ENCODE data around the gene SPAG5. TPM values are rescaled to one million over a fixed set of nuclear protein-coding genes. Genes with fewer than 3 reads are reported as not detected.

The SPAG5 gene
- total RNA-seq, 4 donors from 2014 or later, result 8.9 to 21.5 (median 13.6) TPM

DNA sequence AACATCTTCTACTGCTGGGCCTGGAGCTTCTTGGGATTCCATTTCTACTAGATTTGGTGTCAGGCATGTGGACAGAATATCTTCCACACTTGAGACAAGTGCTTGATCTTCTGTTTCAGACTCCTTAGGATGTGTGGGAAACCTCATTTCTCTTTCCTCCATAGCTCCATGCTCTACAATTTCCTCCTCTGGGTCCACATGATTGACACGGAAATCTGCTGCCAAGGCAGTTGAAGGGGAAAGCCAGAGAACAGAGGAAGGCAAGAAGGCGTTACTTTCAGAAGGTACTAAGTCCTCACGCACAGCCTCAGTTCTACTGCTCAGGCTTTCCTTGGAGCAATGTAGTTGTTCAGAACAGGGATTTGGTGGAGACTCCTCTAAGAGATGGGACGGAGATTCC is 6.6 kb downstream of the SPAG5 start:
- Histone ChIP-seq H3K27me3 (no peaks in the 10 kb centered on the region), H3K4me3 (no peak overlapping the region), H3K27ac (no peak overlapping the region), H3K4me1 (no peaks in the 10 kb centered on the region), H3K9me3 (no peaks in the 10 kb centered on the region), H3K36me3 (no peaks in the 10 kb centered on the region)
- no peak for DNase-seq
- TF ChIP-seq POLR2AphosphoS5 (IDR thresholded peaks at IDR 0.05) (no peak), POLR2A (IDR thresholded peaks at IDR 0.05) (no peak), EP300 (IDR thresholded peaks at IDR 0.05; ENCODE audit: low read depth) (no peak)
- TF ChIP-seq, protein P1, sequence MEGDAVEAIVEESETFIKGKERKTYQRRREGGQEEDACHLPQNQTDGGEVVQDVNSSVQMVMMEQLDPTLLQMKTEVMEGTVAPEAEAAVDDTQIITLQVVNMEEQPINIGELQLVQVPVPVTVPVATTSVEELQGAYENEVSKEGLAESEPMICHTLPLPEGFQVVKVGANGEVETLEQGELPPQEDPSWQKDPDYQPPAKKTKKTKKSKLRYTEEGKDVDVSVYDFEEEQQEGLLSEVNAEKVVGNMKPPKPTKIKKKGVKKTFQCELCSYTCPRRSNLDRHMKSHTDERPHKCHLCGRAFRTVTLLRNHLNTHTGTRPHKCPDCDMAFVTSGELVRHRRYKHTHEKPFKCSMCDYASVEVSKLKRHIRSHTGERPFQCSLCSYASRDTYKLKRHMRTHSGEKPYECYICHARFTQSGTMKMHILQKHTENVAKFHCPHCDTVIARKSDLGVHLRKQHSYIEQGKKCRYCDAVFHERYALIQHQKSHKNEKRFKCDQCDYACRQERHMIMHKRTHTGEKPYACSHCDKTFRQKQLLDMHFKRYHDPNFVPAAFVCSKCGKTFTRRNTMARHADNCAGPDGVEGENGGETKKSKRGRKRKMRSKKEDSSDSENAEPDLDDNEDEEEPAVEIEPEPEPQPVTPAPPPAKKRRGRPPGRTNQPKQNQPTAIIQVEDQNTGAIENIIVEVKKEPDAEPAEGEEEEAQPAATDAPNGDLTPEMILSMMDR (IDR thresholded peaks at IDR 0.05), result no peak
- intact Hi-C loops (cut with DNase I; ENCODE audit: low total_unique reads) (no loop called here), in situ Hi-C loops (cut with MboI; ENCODE audit: low pct_ligation_motif_present in 1 of 4, low pct_unique_long_range_greater_than_20kb in 1 of 4, low sequenced_read_pairs in 3 of 4) (no loop called here)
- 94% methylated on average over 4 of the region's 4 CpGs; no CpG with 5 or more reads in 1 of the 2 donors for WGBS, 2 donors (ENCODE audit: low coverage in 1 of 2)

DNA sequence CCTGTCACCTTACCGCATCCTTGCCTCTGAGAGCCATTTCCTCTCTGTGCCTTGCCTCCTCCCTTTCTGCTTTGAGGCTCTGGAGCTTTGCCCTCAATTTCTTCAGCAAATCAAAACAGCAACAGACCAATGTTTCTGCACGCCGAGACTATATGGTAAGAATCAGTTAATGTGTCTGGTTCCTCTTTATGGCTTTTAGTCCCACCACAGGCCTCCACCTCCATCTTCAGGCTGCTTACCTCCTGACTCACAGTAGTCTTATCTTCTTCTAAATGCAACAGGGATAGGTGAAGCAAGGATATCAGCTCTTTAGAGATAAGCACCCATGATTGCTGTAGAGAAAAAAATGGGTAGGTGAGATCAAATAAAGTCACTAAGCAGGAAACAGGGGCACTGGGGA is 13.0 kb downstream of the SPAG5 start:
- 89 to 97% methylated on average over 3 of the region's 3 CpGs for WGBS, 2 donors (ENCODE audit: low coverage in 1 of 2)
- TF ChIP-seq, protein P1 (IDR thresholded peaks at IDR 0.05), result no peak
- TF ChIP-seq POLR2AphosphoS5 (IDR thresholded peaks at IDR 0.05), result no peak
- TF ChIP-seq POLR2A (IDR thresholded peaks at IDR 0.05), result no peak
- no peak for TF ChIP-seq EP300 (IDR thresholded peaks at IDR 0.05; ENCODE audit: low read depth)
- Histone ChIP-seq H3K9me3 (no peaks in the 10 kb centered on the region), H3K4me1 (no peaks in the 10 kb centered on the region), H3K4me3 (no peak overlapping the region), H3K27ac (no peak overlapping the region), H3K27me3 (no peaks in the 10 kb centered on the region), H3K36me3 (peaks cover 0 to 3% (median 0%) of the 10 kb centered on the region in 4 donors)
- DNase-seq, result no peak
- in situ Hi-C loops (cut with MboI; ENCODE audit: low pct_ligation_motif_present in 1 of 4, low pct_unique_long_range_greater_than_20kb in 1 of 4, low sequenced_read_pairs in 3 of 4) (no loop called here), intact Hi-C loops (cut with DNase I; ENCODE audit: low total_unique reads) (no loop called here)

DNA sequence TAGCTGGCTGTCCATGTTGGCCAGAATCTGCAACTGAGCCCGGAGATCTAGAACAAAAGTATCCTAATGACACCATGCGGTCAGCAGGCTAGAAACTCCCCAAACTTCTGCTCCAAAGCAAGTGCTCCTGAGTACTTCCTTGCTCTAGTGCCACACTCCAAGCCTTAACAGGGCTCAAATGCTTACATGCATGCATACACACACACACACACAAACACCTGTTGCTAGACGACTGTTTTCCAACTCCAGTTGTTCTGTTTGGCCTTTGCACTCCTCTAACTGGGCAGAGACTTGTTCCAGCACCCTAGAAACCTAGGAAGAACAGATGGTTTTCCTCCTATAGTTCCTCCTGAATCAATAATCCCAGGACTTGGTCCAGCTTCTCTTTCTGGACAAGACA is 14.4 kb downstream of the SPAG5 start:
- H3K4me1 ChIP-seq, result no peaks in the 10 kb centered on the region
- no peak overlapping the region for H3K4me3 ChIP-seq
- in situ Hi-C loops (cut with MboI; ENCODE audit: low pct_ligation_motif_present in 1 of 4, low pct_unique_long_range_greater_than_20kb in 1 of 4, low sequenced_read_pairs in 3 of 4), result no loop called here
- H3K9me3 ChIP-seq, result no peaks in the 10 kb centered on the region
- no peak overlapping the region for H3K27ac ChIP-seq
- 50 to 91% methylated on average over 1 to 3 of the region's 3 CpGs for WGBS, 2 donors (ENCODE audit: low coverage in 1 of 2)
- no peak for DNase-seq
- TF ChIP-seq, protein P1 (IDR thresholded peaks at IDR 0.05), result no peak
- TF ChIP-seq POLR2AphosphoS5 (IDR thresholded peaks at IDR 0.05) (no peak), EP300 (IDR thresholded peaks at IDR 0.05; ENCODE audit: low read depth) (no peak), POLR2A (IDR thresholded peaks at IDR 0.05) (no peak)
- peaks cover 0 to 3% (median 0%) of the 10 kb centered on the region in 4 donors for H3K36me3 ChIP-seq
- intact Hi-C loops (cut with DNase I; ENCODE audit: low total_unique reads), result no loop called here
- no peaks in the 10 kb centered on the region for H3K27me3 ChIP-seq

DNA sequence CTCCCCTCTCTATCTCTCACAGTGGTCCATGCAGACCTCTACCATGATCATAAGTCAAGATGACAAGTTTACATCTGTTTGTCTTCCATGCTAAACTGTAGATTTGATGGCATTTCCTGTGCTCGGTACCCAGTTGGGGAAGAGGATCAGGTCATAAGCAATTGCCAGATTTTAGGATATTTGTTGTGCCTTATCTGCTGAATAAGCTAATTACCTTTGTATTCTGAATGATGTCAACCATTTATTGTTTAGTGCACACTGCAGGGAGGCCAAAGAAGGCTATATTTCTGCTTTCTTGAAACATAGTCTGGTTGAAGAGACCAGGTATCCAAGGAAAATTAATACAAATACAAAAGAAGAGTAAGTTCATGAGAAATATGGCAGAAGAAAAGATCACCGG is 16.3 kb downstream of the SPAG5 start:
- Histone ChIP-seq H3K27ac (no peak overlapping the region), H3K4me3 (no peak overlapping the region), H3K27me3 (no peaks in the 10 kb centered on the region), H3K9me3 (no peaks in the 10 kb centered on the region), H3K36me3 (peaks cover 0 to 3% (median 0%) of the 10 kb centered on the region in 4 donors), H3K4me1 (peaks cover 0 to under 1% (median 0%) of the 10 kb centered on the region in 4 donors)
- TF ChIP-seq POLR2AphosphoS5 (IDR thresholded peaks at IDR 0.05) (no peak), POLR2A (IDR thresholded peaks at IDR 0.05) (no peak), EP300 (IDR thresholded peaks at IDR 0.05; ENCODE audit: low read depth) (no peak)
- TF ChIP-seq, protein P1 (IDR thresholded peaks at IDR 0.05), result no peak
- in situ Hi-C loops (cut with MboI; ENCODE audit: low pct_ligation_motif_present in 1 of 4, low pct_unique_long_range_greater_than_20kb in 1 of 4, low sequenced_read_pairs in 3 of 4) (no loop called here), intact Hi-C loops (cut with DNase I; ENCODE audit: low total_unique reads) (no loop called here)
- 93 to 100% methylated on average over 2 of the region's 2 CpGs for whole genome bisulfite sequencing, 2 donors (ENCODE audit: low coverage in 1 of 2)
- no peak for DNase-seq
